Gastroesophageal sphincter (tissue), 3 donors: ENCODE results near the gene XDH.

Experiments used
- POLR2A ChIP-seq, 2 donors: fragments of 450-650 bp; IDR thresholded peaks; one replicate each; pipeline ENCODE4 v1.6.1; 2017; ENCODE audit warnings: antibody characterized with exemption in 2 of 2, mild to moderate bottlenecking in 2 of 2, moderate library complexity in 1 of 2
- POLR2AphosphoS5 ChIP-seq: sonication (generic); formaldehyde crosslinking; IDR thresholded peaks from one replicate; pipeline ENCODE4 v1.6.1; 2017; ENCODE audit warnings: antibody characterized with exemption
- TF ChIP-seq, protein P1 (sequence below), 4 experiments: fragments of 200-600 bp in 2 of 4; fragments of 450-650 bp in 2 of 4; sonication (generic) in 1 of 4; IDR thresholded peaks; one replicate each; pipeline ENCODE4 v1.5.1; 2017 to 2019; ENCODE audit warnings: antibody characterized with exemption in 4 of 4, mild to moderate bottlenecking in 2 of 4, moderate library complexity in 2 of 4

DNA sequence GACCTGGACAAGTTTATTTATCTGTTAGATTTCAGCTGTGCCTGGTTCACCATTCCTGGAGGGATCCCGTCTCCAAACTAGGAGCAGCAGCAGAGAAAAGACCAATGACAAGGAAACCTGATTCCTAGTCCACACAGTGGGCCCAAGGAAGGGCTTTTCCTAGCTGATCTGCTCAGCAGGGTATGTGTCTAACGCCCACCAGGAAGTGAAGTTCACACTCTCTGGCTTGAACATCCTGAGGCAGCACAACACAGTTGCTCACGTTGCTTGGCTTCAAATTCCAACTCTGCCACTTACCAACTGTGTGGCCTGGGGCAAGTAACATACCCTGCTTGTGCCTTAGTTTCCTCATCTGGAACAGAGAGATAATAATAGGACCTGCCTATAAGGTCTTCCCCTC is 42.9 kb downstream of the XDH start:
- TF ChIP-seq, protein P1, sequence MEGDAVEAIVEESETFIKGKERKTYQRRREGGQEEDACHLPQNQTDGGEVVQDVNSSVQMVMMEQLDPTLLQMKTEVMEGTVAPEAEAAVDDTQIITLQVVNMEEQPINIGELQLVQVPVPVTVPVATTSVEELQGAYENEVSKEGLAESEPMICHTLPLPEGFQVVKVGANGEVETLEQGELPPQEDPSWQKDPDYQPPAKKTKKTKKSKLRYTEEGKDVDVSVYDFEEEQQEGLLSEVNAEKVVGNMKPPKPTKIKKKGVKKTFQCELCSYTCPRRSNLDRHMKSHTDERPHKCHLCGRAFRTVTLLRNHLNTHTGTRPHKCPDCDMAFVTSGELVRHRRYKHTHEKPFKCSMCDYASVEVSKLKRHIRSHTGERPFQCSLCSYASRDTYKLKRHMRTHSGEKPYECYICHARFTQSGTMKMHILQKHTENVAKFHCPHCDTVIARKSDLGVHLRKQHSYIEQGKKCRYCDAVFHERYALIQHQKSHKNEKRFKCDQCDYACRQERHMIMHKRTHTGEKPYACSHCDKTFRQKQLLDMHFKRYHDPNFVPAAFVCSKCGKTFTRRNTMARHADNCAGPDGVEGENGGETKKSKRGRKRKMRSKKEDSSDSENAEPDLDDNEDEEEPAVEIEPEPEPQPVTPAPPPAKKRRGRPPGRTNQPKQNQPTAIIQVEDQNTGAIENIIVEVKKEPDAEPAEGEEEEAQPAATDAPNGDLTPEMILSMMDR (IDR thresholded peaks at IDR 0.05) = no peak
- TF ChIP-seq POLR2AphosphoS5 = no peak
- TF ChIP-seq POLR2A (IDR thresholded peaks at IDR 0.05) = no peak
